HuH-7.5 (cell line): ENCODE data around the gene APOL1.
A peak's percentile ranks its signal among the peaks of the same experiment; 100 is the strongest.

ENCODE experiments used
- DNase-seq: peaks from one replicate; pipeline ENCODE4 v3.0.0; 2011; ENCODE audit warnings: low spot score

The APOL1 gene

DNA sequence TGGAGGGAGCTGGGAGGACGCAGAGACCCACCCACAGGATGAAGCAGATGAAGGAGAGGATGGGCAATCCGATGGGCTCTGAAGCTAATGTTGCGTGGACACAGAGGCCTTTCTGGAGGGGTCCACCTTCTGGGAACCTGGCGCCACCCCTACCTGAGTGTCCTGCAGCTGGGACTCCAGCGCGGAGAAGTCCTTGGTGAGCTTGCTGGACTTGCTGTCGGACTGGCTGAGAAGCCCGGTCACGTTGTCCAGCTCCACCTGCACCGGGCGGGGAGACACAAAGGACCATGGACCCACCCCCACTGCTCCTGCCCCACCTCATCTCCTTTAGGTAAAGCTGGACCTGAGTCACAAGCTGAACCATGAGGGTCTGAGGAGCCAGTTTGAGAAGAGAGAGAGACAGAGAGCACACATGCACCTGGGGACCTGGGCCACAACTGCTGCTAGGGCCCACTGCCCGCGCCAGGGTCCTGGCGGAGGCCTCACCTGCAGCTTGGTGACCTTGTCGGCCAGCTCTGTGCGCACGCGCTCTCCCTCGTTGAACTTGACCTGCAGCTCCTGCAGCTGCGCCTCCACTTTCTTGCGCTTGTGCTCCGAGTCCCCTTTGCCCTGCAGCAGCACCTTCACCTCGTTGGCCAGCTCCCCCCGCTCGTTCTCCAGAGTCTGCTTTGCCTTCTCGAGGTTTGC is 40.8 kb downstream of the APOL1 start:
- DNase-seq, result no peak

DNA sequence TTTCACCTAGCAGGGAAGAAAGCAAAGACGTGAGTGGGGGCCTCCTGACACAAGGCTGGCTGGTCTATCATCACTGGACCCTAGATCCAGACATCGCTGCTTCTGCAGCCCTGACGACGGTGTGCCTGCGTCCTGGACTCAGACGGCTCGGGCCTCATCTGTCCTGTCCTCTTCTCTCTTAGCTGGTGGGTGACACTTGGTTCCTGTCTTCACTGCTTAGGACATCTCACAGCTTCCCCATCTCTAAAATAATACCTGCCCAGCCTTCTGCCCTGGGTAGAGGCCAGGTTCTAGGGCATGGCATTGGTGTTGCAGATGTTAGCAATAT is 41.3 kb downstream of the APOL1 start:
- DNase-seq, result no peak

DNA sequence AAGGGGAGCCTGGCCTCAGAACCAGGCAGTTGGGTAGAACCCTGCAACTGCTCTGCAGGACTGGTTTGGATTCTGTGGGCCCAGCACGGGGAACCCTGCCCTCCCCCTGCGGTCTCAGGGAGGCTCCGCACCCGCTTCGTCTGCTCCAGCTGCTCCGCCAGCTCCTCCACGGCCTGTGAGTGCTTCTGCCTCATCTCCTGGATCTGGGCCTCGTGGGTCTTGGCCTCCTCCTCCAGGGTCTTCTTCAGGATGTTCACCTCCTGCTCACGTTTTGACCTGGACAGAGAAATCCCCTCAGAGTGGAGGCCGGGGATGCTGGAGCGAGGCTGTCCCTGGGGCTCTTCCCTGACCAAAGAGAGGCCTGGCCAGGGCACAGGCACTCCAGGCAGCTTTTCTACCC is 41.9 kb downstream of the APOL1 start:
- no peak for DNase-seq

DNA sequence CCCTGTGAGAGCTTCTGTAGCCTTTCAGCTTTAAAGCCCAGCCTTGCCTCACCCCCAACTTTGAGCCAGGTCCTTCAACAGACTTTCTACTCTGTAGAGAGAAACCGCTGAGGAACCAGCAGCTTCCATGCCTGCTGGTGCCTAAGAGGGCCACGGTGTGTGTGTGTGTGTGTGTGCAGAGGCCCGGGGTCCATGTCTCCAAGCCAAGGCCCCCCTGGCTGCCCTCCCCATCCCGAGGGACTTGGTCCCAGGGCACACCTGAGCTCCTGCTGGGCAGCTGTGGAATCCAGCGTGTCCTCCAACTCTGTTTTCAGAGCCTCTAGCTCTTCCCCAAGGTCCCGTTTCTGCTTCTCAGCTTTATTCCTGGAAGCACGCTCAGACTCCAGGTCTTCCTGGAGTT is 42.3 kb downstream of the APOL1 start:
- no peak for DNase-seq

DNA sequence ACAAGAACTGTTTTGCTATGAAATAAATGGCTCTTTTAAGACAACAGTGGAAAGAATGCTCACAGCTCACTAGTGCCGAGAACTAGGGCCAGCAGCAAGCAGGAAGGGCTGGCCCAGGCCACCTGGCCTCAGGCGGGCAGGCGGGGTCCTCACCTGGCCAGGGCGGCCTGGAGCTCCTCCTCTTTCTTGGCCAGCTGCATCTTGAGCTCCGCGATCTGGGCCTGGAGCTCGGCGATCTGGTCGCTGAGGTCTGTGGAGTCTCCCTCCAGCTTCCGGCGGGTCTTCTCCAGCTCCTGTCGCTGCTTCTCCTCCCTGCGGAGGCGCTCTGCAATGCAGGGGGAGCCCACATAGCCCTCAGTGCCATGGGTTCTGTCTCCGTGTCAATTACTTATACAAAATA is 43.8 kb downstream of the APOL1 start:
- DNase-seq, result no peak

DNA sequence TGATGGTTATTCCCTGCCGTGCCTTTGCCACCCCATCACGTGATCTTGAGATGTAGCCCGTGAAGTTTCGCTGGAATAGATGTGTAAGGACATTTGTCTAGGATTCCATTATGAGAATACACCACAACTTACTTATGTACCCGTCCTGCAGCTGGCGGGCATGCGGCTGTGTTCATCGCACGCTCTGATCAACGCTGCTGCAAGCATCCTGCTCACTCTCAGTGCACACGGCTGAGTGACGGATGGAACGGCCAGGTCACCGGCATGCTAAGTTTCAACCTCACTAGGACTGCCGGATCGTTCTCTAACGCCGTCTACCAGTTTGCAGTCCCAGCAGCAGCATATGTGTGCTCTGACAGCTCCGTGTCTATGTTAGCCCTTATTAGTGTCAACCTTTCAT is 44.6 kb downstream of the APOL1 start:
- DNase-seq, result no peak

DNA sequence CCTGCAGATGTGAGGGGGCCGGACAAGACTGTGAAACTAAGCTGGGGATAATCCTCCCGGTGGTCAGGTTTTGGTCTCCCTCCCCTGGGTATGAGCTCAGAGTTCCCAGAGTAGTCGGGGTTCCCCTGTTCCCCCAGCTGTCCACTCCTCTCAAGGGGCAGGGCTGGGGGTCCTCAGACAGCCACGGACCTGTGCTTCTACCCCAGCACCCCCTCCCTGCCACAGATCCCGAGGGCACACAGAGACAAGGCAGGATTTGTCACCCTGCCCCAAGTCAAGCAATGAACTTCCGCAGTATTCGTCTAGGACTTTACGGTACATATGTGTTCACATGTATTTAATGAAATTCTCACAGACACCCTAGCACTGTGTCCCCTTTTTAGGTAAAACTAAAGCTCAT is 45.2 kb downstream of the APOL1 start:
- DNase-seq, result no peak

DNA sequence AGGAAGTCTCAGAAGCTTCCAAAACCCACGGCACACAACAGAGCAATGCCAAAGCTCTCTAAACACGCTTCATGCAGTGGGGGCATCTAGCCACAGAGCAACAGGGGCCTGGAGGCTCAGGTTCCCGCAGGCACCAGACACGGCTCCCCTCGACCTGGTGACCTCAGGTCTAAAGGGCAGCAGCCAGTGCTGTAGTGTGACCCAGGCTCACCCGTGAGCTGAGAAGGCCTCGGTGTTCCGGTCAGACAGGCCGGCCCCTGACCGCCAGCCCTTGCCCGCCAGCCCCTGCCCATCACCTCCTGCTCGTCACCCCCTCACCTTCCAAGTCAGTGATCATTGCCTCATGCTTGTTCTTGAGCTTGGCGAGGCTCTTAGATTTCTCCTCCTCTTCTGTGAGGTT is 45.7 kb downstream of the APOL1 start:
- no peak for DNase-seq

DNA sequence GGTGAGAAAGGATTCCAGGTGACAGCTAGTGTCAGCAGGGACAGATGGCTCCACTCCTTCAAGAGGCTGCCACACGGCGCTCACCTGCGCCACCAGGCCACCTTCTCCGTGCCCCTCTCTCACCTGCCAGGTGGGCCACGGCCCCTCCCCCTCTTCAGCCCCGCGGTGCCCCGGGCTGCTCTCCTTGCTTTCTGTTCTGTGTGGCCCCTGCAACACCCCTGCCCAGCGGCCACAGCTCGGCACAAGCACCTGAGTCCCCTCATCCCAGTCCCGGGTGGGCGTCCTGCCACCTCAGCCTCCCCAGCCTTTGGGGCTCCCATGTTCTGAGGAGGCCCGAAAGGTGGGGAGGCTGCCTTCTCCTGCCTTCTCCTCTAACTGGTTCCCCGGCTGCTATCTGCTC is 46.4 kb downstream of the APOL1 start:
- no peak for DNase-seq

DNA sequence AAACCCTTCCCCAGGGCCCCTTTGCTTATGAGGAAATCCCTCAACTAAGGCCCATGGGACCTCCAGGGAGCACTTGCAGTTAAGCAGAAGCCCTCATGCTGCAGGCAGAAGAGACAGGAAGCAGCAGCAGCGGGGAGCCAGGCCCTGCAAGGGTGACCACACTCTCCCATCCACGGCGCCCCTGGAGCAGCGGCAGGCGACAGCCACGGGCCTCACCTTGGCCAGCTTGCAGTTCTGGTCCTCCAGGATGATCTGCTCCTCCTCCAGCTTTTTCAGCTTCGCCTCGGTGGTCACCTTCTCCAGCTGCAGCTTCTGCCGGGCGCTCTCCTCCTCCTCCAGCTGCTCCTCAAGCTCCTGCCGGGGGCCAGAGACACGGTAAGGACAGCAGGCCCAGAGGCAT is 47.0 kb downstream of the APOL1 start:
- DNase-seq, result no peak

DNA sequence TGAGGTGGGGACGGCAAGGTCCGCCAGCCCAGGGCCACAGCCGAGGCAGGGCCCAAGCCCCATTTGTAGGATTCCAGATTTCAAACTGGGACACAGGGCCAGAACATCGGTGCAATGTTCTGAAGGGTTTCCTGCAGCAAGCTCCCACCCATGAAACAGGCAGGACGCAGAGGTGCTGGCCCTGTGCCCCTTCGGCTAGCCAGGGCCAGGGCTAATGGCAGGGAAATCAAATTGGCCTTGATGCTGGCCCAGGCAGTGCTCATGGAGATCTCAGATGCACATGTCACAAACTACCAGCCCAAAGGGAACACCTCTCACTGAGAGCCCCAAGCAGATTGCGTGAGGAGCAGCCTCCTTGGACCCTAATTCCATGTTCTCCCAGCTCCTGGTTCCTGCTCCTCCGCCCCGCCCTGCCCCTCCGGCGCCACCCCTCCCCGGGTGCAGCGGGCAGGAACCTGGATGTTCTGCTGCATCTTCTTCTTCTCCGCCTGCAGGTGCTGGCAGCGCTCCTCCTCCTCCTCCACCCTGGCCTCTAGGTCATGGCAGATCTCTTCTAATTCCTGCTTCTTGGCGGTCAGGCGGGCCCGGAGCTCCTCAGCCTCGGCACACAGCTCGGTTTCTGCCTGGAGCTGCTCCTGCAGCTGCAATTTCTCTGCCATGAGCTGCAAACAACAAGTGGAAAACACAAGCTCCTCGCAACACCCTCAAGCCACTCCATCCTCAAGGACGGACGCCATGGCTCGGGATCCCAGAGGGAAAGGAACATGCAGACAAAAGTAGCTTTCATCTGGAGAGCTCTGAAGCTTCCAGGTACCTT is 47.7 kb downstream of the APOL1 start:
- no peak for DNase-seq

DNA sequence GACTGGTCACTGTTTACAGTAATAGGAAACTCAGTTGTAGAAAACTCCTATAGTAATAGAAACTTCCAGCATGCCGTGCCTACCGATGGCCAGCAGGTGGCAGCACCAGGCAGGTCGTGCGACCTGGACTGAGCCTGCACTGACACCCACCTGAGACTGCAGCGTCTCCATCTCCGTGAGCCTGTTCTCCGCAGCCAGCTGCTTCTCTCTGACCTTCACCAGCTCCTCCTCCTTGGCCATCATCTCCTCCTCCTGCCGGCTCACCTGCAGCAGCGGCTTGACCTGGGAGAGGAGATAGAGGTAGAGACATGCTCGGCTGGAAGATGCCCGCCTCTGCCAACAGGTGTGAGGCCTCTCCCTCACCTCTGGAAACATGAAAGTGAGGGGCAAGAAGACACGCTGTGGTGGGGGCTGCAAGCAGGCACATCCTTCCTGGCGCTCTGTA is 48.5 kb downstream of the APOL1 start:
- peak; percentile 79 for DNase-seq

DNA sequence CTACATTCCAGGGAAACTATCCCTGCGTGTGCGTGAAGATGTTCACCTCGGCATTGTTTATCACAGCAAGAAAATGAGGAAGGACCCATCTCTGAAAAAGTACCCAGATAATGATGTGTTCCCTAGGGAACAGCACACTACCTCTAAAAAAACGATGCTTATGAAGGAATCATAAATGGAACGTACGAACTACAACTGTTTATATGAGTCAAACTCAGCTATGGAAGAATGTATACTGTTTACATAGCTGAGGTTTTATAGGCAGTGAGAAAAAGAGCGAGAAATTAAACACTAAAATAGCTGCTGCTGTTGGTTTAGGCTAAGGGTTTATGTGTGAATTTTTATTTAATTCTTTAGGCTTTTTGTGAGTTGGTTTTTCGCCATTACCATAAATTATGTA is 48.9 kb downstream of the APOL1 start:
- no peak for DNase-seq

DNA sequence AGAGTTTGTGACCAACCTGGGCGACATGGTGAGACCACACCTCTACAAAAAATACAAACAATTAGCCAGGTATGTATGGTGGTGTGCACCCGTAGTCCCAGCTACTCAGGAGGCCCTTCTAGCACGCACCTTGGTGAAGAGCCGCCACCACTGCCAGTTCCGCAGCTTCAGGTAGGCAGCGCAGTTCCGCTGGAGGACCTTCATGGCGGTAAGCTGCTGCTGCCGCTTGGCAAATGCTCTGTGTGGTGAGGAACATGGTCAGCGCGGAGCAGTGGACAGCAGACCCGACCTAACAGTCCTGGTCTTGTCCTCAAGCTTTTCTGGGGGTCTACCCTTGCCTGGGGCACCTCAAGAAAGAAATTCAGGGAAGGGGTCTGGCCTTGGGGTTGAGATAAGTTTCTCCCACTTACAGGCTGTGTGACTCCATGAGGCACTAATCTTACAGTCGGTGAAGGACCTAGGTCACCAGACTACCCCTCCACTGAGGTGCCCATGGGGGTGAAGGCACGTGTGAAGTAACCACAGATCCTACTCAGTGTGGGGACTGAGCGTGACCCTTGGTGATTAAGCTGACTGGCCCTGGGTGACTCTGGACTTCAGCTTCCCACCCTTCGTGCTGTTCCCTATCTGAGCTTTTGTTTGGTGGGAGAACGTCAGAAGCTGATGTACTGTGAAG is 49.6 kb downstream of the APOL1 start:
- no peak for DNase-seq

DNA sequence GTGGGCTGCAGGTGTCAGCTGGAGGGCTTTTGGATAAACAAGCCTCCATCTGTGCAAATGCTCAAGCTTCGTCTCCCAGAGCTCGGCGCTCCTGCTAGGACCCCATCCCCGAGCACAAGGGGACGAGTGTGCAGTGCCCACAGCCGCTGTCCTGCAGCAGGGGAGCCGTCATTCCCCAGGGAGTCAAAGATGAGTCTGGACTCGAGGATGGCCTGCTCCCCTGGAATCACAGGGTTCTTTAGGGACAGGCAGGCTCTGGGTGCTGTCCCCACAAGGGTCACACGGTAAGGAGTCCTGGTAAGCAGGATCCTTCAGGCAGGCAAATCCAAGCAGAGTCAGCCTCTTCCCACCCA is 50.2 kb downstream of the APOL1 start:
- no peak for DNase-seq

DNA sequence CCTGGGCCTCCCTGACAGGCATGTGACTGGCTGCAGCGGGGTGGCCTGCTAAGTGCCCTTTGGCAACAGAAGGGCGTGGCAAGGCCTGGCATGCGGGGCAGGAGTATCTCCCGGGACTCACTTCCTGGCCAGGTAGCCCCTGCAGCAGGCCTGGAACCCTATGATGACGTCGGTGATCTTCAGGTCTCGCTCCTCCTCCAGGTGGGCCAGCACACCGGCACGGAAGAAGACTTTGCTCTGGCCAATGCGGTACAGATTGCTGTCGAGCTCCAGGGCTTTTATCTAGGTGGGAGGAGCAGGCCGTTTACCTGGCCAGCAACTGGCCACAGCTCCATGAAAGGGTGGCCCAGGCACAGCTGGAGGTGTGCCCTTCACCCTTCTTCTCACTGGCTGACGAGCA is 50.9 kb downstream of the APOL1 start:
- DNase-seq, result no peak

DNA sequence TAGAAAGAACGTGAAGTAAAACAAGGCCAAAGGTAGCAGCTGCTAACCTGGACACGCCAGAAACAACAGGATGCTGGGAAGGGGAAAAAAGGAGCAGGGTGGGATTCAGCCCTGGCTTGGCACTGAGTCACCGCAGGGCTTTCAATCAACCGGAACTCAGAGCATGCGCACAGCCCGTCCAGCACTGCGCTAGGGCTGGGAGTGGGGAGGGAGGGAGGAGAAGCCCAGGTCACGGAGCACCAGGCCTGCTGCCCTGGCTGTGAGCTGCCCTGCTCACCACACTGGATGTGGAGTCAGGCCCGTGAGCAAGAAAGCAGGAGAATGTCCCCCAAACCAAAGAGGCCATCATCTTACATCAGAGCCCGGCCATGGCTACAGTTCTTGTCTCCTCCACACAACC is 51.5 kb downstream of the APOL1 start:
- DNase-seq, result no peak

DNA sequence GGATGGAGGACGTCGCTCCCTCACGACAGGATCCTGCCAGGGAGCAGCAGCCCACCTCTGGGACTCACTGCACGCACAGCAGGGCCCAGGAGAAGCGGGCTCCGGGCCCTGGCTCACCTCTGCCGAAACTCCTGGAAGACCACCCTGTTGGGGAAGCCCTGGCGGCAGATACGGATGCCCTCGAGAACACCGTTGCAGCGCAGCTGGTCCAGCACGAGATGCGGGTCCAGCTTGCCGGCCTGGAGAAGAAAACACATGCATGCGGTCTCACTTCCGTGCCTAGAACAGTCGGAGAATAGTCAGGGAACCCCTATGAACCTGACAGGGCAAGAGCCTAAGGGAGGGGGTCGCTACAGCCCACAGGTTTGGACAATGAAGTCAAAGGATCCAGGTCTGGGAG is 52.9 kb downstream of the APOL1 start:
- DNase-seq, result no peak

DNA sequence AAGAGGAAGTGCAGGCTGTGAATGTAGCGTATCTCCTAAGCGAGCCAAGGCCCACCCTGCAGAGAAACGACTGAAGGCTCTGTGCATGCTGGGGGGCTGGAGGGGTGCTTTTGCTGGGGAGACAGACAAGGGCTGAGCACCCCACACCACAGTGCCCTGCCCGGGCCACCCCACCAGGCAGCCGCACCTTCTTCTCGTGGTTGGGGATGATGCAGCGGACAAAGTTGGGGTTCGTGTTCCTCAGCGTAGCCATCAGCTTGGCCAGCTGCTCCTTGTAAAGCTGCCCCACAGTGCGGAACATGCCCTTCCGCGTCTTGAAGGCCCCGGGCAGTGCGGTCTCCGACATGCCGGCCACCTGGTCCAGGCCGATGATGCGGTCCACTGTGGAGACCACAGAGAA is 53.3 kb downstream of the APOL1 start:
- DNase-seq, result no peak

DNA sequence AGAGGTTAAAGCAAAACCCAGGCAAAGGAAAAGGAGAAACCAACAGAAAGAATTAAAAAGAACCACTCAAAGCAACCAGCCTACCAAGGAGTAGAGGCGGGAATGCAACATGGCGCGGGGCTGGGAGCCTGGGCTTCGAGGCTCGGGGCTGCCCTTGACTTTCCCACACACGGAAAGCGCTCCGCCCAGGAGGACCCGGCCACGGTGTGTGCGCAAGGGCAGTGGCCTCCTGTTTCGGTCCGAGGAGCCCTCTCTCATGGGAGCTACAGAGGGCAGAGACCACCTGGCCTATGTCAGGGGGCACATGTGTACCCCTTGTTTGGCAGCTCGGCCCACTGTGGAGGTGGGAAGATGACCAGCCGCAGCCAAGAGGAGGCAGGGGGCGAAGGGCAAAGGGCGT is 55.9 kb downstream of the APOL1 start:
- no peak for DNase-seq

DNA sequence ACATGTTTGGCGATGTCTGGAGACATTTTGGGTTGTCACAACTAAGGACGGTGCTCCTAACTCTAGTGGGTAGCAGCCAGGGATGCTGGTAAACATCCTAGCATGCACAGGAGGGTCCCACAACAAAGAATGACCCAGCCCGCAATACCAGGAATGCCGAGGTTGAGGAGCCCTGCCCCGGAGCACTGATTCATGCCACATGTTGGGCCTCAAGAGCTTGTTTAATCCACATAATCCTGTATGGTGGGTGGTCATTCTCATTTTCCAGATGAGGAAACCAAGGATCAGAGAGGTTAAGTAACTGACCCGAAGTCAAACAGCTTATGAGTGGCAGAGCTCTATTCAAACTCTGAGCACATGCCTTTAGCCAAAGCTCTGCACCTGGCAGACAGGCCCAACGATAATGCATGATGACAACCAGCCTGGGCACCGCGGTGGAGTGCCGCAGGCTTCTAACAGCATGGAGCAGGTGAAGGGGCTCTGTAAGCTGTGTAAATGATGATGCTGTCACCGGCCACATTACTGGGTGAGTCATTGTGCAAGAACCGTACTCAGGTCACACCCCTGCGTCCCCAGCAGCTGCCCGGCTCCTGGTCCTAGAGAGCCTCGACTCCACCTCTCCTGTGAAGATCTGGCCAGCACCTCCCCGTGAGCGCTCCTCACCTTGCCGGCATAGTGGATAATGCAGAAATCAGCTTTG is 58.6 kb downstream of the APOL1 start:
- no peak for DNase-seq

DNA sequence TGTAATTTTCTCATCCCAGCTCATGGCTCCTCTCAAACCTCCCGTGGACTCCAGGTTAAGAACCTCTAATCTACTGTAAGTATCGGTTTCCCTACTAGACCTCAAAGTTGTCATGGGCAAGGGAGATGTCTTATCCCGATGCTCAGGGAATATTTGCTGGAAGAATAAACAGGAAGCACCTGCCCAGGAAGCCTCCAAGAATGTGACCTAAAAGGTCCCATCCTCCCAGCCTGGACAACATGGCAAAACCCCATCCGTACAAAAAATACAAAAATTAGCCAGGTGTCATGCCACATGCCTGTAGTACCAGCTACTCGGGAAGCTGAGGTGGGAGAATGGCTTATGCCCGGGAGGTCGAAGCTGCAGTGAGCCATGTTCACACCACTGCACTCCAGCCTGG is 62.4 kb downstream of the APOL1 start:
- DNase-seq, result no peak

DNA sequence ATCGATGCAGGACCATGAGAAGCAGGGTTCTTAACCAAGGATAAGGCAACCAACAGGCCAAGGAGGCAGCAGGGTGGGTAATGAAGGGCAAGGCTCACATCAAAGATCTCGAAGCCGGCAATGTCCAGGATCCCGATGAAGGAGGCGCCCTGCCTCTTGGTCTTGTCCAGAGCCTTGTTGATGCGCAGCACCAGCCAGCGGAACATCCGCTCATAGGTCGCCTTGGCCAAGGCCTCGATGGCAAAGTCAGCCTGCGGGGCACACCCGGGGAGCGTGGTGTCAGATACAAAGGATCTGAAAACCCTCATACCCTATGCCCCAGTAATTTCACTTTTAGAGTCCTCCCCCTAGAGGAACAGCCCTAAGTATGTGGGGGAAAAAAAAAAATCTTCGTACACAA is 63.5 kb downstream of the APOL1 start:
- DNase-seq, result no peak
